HFF-Myc (cell line): Measurements from ENCODE around the gene GGACT.

Source experiments
- DNase-seq: peaks from one replicate; pipeline ENCODE4 v3.0.0-alpha.2; 2011; ENCODE audit warnings: low read depth; ENCODE audit errors: extremely low read depth
- H3K4me3 ChIP-seq: replicated peaks from 2 replicates; pipeline ENCODE4 v1.5.1; 2011; ENCODE audit warnings: low read depth, mild to moderate bottlenecking, control low read depth, low read length
- TF ChIP-seq, protein P1 (sequence below): IDR thresholded peaks from 2 replicates; pipeline ENCODE4 v1.5.1; 2012; ENCODE audit warnings: mild to moderate bottlenecking, low read depth, low read length, control low read depth; ENCODE audit errors: missing control alignments

The GGACT gene

DNA sequence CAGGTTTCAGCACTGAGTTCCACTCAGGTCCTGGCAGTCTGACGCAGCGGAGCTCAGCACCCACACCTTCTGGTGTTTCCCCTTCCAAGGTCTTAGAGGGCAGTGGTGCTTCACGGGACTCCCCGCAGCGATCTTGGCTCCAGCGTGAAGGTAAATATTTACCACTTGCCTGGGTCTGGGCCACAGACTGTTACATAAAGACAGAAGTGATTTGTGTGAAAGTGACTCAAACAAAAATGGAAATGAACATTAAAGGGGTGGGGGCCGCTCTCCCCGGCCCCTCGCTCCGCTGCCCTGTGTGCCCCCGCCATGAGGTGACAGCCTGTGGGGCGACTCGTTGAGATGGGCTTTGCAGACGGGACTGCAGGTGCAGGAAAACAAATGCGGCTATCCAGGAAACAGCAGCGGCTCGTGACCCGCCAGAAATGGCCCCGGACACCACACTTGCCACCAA lies 55.0 kb downstream of the GGACT start:
- TF ChIP-seq, protein P1, sequence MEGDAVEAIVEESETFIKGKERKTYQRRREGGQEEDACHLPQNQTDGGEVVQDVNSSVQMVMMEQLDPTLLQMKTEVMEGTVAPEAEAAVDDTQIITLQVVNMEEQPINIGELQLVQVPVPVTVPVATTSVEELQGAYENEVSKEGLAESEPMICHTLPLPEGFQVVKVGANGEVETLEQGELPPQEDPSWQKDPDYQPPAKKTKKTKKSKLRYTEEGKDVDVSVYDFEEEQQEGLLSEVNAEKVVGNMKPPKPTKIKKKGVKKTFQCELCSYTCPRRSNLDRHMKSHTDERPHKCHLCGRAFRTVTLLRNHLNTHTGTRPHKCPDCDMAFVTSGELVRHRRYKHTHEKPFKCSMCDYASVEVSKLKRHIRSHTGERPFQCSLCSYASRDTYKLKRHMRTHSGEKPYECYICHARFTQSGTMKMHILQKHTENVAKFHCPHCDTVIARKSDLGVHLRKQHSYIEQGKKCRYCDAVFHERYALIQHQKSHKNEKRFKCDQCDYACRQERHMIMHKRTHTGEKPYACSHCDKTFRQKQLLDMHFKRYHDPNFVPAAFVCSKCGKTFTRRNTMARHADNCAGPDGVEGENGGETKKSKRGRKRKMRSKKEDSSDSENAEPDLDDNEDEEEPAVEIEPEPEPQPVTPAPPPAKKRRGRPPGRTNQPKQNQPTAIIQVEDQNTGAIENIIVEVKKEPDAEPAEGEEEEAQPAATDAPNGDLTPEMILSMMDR, result no peak
- no peak overlapping the region for H3K4me3 ChIP-seq
- no peak for DNase-seq

DNA sequence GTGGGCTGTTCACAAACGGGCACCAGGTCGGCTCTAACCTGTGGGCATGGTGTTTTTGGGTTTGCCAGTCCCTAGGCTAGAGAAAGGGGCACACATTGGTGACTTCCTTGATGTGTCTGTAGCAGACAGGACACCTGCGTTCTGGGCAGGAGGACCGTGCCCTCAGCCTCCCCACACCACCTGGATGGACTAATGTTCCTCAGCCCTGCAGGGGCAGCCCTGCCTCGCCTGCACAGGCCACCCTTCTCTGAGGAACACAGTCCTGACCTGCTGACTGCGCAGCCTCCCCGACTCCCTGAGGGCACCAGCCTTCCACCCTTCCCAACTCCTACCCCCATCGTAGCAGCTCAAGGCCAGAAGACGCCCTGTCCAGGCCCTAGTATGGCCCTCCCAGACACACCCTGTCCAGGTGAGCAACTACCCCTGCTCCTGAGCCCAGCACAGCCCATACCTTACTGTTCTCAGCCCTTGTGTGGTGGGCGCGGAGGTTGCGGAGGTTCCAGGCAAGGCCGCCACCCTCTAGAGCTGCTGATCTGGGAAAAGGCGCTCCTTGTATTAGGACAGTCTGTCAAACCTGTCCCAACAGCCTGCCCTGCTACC lies 55.7 kb downstream of the GGACT start:
- no peak for DNase-seq
- TF ChIP-seq, protein P1, result no peak
- H3K4me3 ChIP-seq, result no peak overlapping the region

DNA sequence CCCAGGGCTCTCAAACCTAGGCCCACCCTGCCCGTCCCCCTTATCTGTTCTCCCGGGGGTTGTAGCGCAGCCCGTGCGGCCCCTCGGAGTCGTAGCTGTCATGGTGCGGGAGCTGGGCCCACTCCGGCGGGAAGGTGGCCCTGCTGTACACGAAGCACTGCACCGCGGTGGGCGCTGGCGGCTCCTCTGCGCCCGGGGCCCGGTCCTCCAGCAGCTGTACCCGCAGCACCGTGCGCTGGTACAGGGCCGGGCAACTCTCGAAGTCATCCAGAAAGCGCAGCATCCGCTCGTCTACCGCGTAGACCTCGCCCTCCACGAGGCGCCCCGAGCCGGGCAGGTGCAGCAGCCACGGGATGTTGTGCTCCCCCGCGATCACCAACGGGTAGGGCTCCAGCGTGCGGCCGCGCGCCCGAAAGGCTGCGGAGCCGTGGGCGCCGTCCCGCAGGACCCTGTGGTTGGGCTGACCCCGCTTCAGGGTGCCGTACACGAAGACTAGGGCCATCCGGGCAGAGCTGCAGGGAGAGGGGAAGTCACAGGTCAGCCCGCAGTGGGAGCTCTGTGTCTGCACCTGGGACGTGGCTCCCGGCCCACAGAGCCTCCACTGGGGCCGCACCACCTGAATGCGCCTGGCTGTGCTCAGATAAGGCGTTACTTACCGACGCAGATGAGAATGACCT lies 56.4 kb downstream of the GGACT start:
- TF ChIP-seq, protein P1, result no peak
- H3K4me3 ChIP-seq, result no peak overlapping the region
- DNase-seq, result no peak

DNA sequence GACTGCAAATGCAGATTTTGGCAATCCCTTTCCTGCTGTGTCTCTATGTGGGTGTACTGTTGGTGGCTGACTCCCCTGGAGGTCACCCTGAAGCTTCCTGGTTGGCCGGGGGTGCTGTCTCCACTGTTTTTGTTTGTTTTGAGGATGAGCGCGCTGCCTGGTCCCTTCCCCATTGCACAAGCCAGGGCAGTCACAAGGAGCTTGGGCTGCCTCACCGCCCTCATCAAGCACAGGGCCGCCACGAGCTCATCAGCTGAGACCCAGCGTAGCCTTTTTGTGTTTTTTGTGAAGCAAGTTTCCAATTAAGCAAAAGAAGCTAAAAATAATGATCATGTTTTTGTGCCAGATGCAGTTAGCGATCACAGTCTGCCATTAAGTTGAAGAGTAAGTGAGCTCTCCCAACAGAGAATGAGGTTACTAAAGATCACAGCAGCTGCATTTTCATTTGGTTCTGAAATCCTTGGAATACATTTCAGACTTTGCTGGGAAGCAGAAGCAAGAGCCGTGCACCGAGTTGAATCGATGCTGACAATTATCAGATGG lies 57.8 kb downstream of the GGACT start:
- no peak for DNase-seq
- TF ChIP-seq, protein P1, result no peak
- H3K4me3 ChIP-seq, result no peak overlapping the region

DNA sequence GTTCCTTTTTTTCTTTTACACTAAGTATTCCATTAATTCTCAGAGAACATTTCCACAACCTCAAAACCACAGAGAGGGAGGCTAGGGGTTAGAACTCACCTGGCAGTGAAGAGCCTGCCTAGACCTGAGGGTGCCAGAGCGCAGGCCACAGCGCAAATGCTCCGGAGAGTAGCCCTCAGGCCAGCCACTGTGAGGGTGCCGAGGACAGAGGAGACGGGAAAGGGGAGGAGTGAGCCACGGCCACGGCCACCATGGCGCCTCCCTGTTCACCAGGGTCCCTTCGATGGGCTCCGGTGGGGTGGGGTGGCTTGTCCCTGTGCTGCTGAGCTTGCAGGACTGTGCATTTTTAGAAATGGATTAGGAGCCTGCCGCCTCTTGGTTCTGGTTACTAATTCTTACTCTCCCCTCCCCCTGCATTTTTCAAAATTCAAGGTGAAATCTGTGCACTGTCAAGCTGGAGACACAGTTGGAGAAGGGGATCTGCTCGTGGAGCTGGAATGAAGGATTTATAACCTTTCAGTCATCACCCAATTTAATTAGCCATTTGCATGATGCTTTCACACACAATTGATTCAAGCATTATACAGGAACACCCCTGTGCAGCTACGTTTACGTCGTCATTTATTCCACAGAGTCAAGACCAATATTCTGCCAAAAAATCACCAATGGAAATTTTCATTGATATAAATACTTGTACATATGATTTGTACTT lies 58.8 kb downstream of the GGACT start:
- DNase-seq, result no peak
- H3K4me3 ChIP-seq, result no peak overlapping the region
- TF ChIP-seq, protein P1, result no peak

DNA sequence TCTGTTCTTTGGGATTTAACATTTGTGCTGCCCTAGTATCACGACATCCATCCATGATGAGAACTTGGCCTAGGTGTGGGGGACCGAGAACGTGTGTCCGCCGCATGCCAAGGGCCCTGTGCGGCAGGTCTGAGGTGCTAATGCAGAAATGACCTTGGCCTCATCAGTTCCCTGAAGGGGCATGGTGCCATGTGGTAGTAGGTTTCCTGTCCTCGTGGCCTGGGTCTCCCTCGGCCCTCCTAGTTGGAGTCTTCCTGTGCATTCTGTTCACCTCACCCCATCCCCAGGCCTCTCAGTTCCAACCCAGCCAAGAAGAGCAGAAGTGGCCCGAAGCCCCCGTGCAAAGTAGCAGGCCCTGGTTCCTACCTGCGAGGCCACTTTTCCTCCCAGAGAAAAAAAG lies 59.8 kb downstream of the GGACT start:
- no peak for DNase-seq
- H3K4me3 ChIP-seq, result no peak overlapping the region
- TF ChIP-seq, protein P1, result no peak
